DOHH2 (cell line): ENCODE results near the gene MCF2L.

Source experiments
- CTCF ChIP-seq: fragments of 200-600 bp; sonication (generic); IDR thresholded peaks from one replicate; pipeline ENCODE4 v1.5.1; 2014; ENCODE audit warnings: antibody characterized with exemption, mild to moderate bottlenecking, low read depth, low read length; ENCODE audit not compliant: poor library complexity, severe bottlenecking
- EZH2phosphoT487 ChIP-seq: fragments of 200-600 bp; sonication (generic); IDR thresholded peaks from 2 replicates; pipeline ENCODE4 v1.6.1; 2017; ENCODE audit warnings: borderline replicate concordance, mild to moderate bottlenecking, antibody characterized with exemption, low read length, moderate library complexity, mixed read lengths

GRCh38 chr13:113122550-113123225, 153.7 kb downstream of the MCF2L start, which contains the start of gene F10:
- no peak for TF ChIP-seq CTCF
- no peak for TF ChIP-seq EZH2phosphoT487
